Measurements from ENCODE around the gene FKBP2. TPM values are rescaled to one million over a fixed set of nuclear protein-coding genes. Genes with fewer than 3 reads are reported as not detected.

Gene FKBP2
- total and polyA plus RNA-seq, 2 of the 4 experiments (the other 2 are of a cell fraction): 36.2 to 76.4 TPM

GRCh38 chr11:64203421-64204079, 37.3 kb upstream of the FKBP2 start:
- H3K4me1 ChIP-seq (ENCODE audit: control insufficient read depth, insufficient read depth, low read length): peaks cover 10% of the 10 kb centered on the region
- no peak overlapping the region for H2BK15ac ChIP-seq (ENCODE audit: low read depth, low read length)
- H2BK5ac ChIP-seq (ENCODE audit: low read depth, low read length, poor library complexity, severe bottlenecking): no peak overlapping the region
- no peak overlapping the region for H2AK5ac ChIP-seq (ENCODE audit: low read depth, low read length)
- peaks cover 13% of the 10 kb centered on the region; the same call in 1 of the 2 replicates for H4K20me1 ChIP-seq (ENCODE audit: insufficient read depth, low read length)
- H3K79me1 ChIP-seq (ENCODE audit: low read depth in 1 of 2, low read length in 2 of 2): peaks cover 0 to 44% of the 10 kb centered on the region in 2 experiments; a peak in 3 of 4 replicates
- H3K56ac ChIP-seq (ENCODE audit: extremely low read depth, insufficient read depth, low read length): no peak overlapping the region
- H3K23ac ChIP-seq (ENCODE audit: low read depth, low read length): no peak overlapping the region
- peaks cover 56% of the 10 kb centered on the region for H3K36me3 ChIP-seq (ENCODE audit: control insufficient read depth, insufficient read depth, low read length)
- DNase-seq (no peak), ATAC-seq (ENCODE audit: low read depth) (no peak)
- no peak overlapping the region for H3K4ac ChIP-seq (ENCODE audit: low read depth, low read length)
- H4K8ac ChIP-seq (ENCODE audit: low read depth in 2 of 2, low read length in 2 of 2): no peak overlapping the region
- no peak overlapping the region for H3K4me3 ChIP-seq (ENCODE audit: insufficient read depth, low read depth, low read length)
- H4K5ac ChIP-seq (ENCODE audit: low read depth, low read length): no peak overlapping the region
- no peaks in the 10 kb centered on the region for H3K27me3 ChIP-seq (ENCODE audit: control insufficient read depth, insufficient read depth, low read length)
- no peak overlapping the region for H2AK9ac ChIP-seq (replicated peaks; ENCODE audit: low read depth, low read length, poor library complexity)
- ChIA-PET CTCF (interaction anchor here (0.7 to 2.0 kb wide), 3 partner anchors 98 to 144 kb away, joined by 3 to 12 read pairs (median 8); no protein-coding TSS in a partner anchor), POLR2A (ENCODE audit: unreplicated experiment) (no interaction called here)
- no peak overlapping the region for H3K9ac ChIP-seq (ENCODE audit: low read depth, low read length)
- H4K91ac ChIP-seq (ENCODE audit: insufficient read depth, low read depth, low read length): no peak overlapping the region
- H3K9me3 ChIP-seq (ENCODE audit: control insufficient read depth, insufficient read depth, low read length): no peaks in the 10 kb centered on the region
- dilution Hi-C loops (cut with HindIII; ENCODE audit: low sequenced_read_pairs, unreplicated experiment): no loop called here
- no peaks in the 10 kb centered on the region for H3K9me1 ChIP-seq (ENCODE audit: insufficient read depth, low read length)
- in situ Hi-C loops (cut with MboI; ENCODE audit: low sequenced_read_pairs): loop anchor here (5.0 kb wide), 1 partner anchor 99 kb away; the partner anchor contains the start of gene CATSPERZ
- H3K27ac ChIP-seq (ENCODE audit: insufficient read depth, low read length): no peak overlapping the region
- intact Hi-C loops (cut with micrococcal nuclease): loop anchor here (1.0 to 10.0 kb wide), 2 partner anchors 98 to 451 kb away; no protein-coding TSS in a partner anchor
- 90% methylated on average over 15 of the region's 27 CpGs; no CpG with 5 or more reads in 1 of the 2 experiments for WGBS, 2 experiments (ENCODE audit: extremely low coverage in 2 of 2, insufficient read length in 1 of 2)
- H2AFZ ChIP-seq (replicated peaks; ENCODE audit: low read length, poor library complexity): no peak overlapping the region
- no peak overlapping the region for H3K14ac ChIP-seq (replicated peaks; ENCODE audit: low read depth, low read length)
- H3K4me2 ChIP-seq (ENCODE audit: low read depth, low read length): no peak overlapping the region
- no peak overlapping the region for H2BK20ac ChIP-seq (ENCODE audit: low read depth, low read length)
- no TSS peak for BruUV-seq (replicated peaks)
- no peak overlapping the region for H2BK120ac ChIP-seq (ENCODE audit: low read depth, low read length)
- no peak overlapping the region for H3K18ac ChIP-seq (ENCODE audit: low read depth, low read length)
- TF ChIP-seq, protein P1, sequence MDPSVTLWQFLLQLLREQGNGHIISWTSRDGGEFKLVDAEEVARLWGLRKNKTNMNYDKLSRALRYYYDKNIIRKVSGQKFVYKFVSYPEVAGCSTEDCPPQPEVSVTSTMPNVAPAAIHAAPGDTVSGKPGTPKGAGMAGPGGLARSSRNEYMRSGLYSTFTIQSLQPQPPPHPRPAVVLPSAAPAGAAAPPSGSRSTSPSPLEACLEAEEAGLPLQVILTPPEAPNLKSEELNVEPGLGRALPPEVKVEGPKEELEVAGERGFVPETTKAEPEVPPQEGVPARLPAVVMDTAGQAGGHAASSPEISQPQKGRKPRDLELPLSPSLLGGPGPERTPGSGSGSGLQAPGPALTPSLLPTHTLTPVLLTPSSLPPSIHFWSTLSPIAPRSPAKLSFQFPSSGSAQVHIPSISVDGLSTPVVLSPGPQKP (IDR thresholded peaks at IDR 0.05; ENCODE audit: borderline replicate concordance, low read depth, low read length): no peak
- TF ChIP-seq NFE2L2 (IDR thresholded peaks at IDR 0.05; ENCODE audit: low read depth, low read length): no peak
- no peak for TF ChIP-seq BHLHE40 (IDR thresholded peaks at IDR 0.05; ENCODE audit: low read depth, low read length)
- no peak for TF ChIP-seq MAZ (IDR thresholded peaks at IDR 0.05; ENCODE audit: borderline replicate concordance, low read depth, low read length)
- TF ChIP-seq, protein P2, sequence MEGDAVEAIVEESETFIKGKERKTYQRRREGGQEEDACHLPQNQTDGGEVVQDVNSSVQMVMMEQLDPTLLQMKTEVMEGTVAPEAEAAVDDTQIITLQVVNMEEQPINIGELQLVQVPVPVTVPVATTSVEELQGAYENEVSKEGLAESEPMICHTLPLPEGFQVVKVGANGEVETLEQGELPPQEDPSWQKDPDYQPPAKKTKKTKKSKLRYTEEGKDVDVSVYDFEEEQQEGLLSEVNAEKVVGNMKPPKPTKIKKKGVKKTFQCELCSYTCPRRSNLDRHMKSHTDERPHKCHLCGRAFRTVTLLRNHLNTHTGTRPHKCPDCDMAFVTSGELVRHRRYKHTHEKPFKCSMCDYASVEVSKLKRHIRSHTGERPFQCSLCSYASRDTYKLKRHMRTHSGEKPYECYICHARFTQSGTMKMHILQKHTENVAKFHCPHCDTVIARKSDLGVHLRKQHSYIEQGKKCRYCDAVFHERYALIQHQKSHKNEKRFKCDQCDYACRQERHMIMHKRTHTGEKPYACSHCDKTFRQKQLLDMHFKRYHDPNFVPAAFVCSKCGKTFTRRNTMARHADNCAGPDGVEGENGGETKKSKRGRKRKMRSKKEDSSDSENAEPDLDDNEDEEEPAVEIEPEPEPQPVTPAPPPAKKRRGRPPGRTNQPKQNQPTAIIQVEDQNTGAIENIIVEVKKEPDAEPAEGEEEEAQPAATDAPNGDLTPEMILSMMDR (conservative IDR thresholded peaks at IDR 0.05; ENCODE audit: low read depth, low read length): no peak
- no peak for TF ChIP-seq USF2 (IDR thresholded peaks at IDR 0.05; ENCODE audit: low read depth, low read length)
- TF ChIP-seq FOS (IDR thresholded peaks at IDR 0.05; ENCODE audit: low read depth, low read length): no peak
- TF ChIP-seq RFX5 (IDR thresholded peaks at IDR 0.05; ENCODE audit: low read depth, low read length): no peak
- no peak for TF ChIP-seq CEBPB (IDR thresholded peaks at IDR 0.05; ENCODE audit: low read depth, low read length)
- no peak for TF ChIP-seq MXI1 (IDR thresholded peaks at IDR 0.05; ENCODE audit: borderline replicate concordance, low read depth, low read length)
- TF ChIP-seq RAD21 (IDR thresholded peaks at IDR 0.05; ENCODE audit: low read length): no peak
- no peak for TF ChIP-seq RCOR1 (IDR thresholded peaks at IDR 0.05; ENCODE audit: insufficient replicate concordance, low read length)
- no peak for TF ChIP-seq SMC3 (IDR thresholded peaks at IDR 0.05; ENCODE audit: low read depth, low read length)
- TF ChIP-seq MAFK (IDR thresholded peaks at IDR 0.05; ENCODE audit: low read depth, low read length): no peak
- no peak for TF ChIP-seq CHD1 (IDR thresholded peaks at IDR 0.05; ENCODE audit: low read depth, low read length)
